ENCODE data around the gene GNGT1. TPM values are rescaled to one million over a fixed set of nuclear protein-coding genes. Genes with fewer than 3 reads are reported as not detected.

The GNGT1 gene
- polyA plus RNA-seq, 4 donors: not detected

DNA sequence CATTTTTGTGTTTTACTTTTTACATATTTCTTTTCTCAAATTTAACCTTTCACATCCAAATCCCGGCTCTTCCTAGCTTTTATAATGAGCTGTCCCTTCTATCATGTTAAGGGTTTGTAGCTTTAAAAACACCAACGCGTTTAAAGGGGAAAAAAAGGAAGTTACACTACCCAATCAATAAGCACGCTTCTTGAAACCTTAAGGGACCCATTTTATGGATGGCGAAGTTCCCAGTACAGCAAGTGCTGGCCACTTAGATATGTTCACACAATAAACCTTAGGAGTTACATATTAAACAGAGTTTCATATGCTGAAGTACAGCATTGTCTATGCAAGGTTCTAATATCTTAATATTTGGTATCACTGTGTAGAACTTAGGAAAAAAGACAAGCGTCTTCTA is 16.9 kb downstream of the GNGT1 start:
- Histone ChIP-seq H3K9me3 (ENCODE audit: control insufficient read depth in 2 of 2, insufficient read depth in 1 of 2, low read depth in 1 of 2, low read length in 1 of 2) (no peaks in the 10 kb centered on the region), H3K4me1 (ENCODE audit: control insufficient read depth in 3 of 3, insufficient read depth in 2 of 3, low read depth in 1 of 3, low read length in 2 of 3) (peaks cover 0 to 3% (median 3%) of the 10 kb centered on the region in 3 donors), H3K27me3 (ENCODE audit: control insufficient read depth in 3 of 3, insufficient read depth in 3 of 3, low read length in 3 of 3) (peaks cover 0 to 7% (median 0%) of the 10 kb centered on the region in 3 donors), H3K4me3 (ENCODE audit: low read depth in 1 of 3, low read length in 3 of 3) (no peak overlapping the region), H3K36me3 (ENCODE audit: control insufficient read depth in 3 of 3, insufficient read depth in 2 of 3, low read depth in 1 of 3, low read length in 3 of 3) (no peaks in the 10 kb centered on the region), H3K27ac (ENCODE audit: low read depth in 1 of 3, low read length in 2 of 3) (peak overlapping the region in 1 of 3 donors; percentile 39)
- no peak for FAIRE-seq
- 43 to 74% (median 68%) methylated on average over 6 of the region's 6 CpGs for WGBS, 3 donors
- no peak for DNase-seq

DNA sequence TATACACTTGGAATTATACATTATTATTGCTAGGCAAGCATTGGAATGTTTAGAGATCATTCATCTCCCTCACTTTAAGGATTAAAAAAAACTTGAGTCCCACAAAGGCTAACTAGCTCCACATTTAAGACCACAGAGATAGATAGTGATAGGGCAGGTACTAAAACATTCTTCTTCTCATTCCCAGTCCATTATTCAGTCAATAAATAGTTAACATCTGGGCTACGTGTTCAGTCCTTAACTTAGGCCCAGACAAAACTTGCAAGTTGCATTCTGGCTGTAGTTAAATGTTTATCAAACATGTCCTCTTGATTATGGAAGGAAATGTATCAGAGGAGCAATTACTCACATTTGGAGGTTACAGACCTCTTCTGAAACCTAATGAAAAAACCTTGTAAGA is 17.6 kb downstream of the GNGT1 start:
- Histone ChIP-seq H3K4me1 (ENCODE audit: control insufficient read depth in 3 of 3, insufficient read depth in 2 of 3, low read depth in 1 of 3, low read length in 2 of 3) (peaks cover 0 to 3% (median 3%) of the 10 kb centered on the region in 3 donors), H3K4me3 (ENCODE audit: low read depth in 1 of 3, low read length in 3 of 3) (no peak overlapping the region), H3K27me3 (ENCODE audit: control insufficient read depth in 3 of 3, insufficient read depth in 3 of 3, low read length in 3 of 3) (peaks cover 0 to 7% (median 0%) of the 10 kb centered on the region in 3 donors), H3K9me3 (ENCODE audit: control insufficient read depth in 2 of 2, insufficient read depth in 1 of 2, low read depth in 1 of 2, low read length in 1 of 2) (no peaks in the 10 kb centered on the region), H3K36me3 (ENCODE audit: control insufficient read depth in 3 of 3, insufficient read depth in 2 of 3, low read depth in 1 of 3, low read length in 3 of 3) (no peaks in the 10 kb centered on the region), H3K27ac (ENCODE audit: low read depth in 1 of 3, low read length in 2 of 3) (no peak overlapping the region)
- no peak for DNase-seq
- FAIRE-seq: no peak
- 24 to 43% (median 36%) methylated on average over 1 of the region's 1 CpG for WGBS, 3 donors

DNA sequence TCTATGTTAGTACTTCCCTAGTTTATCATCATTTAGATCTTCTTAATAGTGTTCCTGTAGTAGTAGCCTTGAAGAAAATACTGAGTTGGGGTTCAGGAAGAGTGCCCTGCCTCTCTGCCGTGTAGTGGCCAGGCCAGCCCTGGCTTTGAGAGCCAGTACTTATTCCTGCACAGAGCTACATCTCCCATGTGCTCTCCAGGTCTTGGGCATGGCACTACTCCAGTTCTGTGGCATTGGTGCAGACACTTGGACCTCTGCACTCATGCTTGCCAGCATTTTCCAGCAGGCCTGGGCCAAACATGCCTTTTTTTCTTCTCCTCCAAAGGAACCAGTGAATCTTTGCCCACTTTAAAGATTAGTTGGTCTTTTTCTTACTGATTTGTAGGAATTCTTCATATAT is 20.4 kb downstream of the GNGT1 start:
- Histone ChIP-seq H3K4me3 (ENCODE audit: low read depth in 1 of 3, low read length in 3 of 3) (no peak overlapping the region), H3K9me3 (ENCODE audit: control insufficient read depth in 2 of 2, insufficient read depth in 1 of 2, low read depth in 1 of 2, low read length in 1 of 2) (no peaks in the 10 kb centered on the region), H3K27me3 (ENCODE audit: control insufficient read depth in 3 of 3, insufficient read depth in 3 of 3, low read length in 3 of 3) (peaks cover 0 to 4% (median 0%) of the 10 kb centered on the region in 3 donors), H3K27ac (ENCODE audit: low read depth in 1 of 3, low read length in 2 of 3) (no peak overlapping the region), H3K36me3 (ENCODE audit: control insufficient read depth in 3 of 3, insufficient read depth in 2 of 3, low read depth in 1 of 3, low read length in 3 of 3) (no peaks in the 10 kb centered on the region), H3K4me1 (ENCODE audit: control insufficient read depth in 3 of 3, insufficient read depth in 2 of 3, low read depth in 1 of 3, low read length in 2 of 3) (peaks cover 0 to under 1% (median 0%) of the 10 kb centered on the region in 3 donors)
- FAIRE-seq: no peak
- WGBS, 3 donors: 68 to 81% (median 77%) methylated on average over 1 of the region's 1 CpG
- DNase-seq: no peak

DNA sequence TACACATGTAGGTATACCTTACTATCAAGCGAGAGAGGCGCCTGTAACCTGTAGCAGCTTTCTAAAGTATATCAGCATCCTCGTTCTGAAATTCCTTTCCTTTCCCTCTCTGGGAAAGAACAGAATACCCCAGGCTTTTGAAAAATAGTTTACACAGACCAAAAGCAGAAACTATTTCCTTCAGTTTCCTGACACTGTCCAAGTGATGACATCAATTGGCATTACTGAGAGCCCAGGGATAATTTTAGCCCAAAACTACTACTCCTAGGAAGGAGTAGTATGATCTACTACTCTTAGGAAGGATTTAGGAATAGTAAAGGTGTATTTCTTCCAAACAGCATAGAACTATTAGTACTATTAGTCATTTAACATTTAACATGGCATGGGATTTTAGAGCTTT is 21.2 kb downstream of the GNGT1 start:
- H3K9me3 ChIP-seq (ENCODE audit: control insufficient read depth in 2 of 2, insufficient read depth in 1 of 2, low read depth in 1 of 2, low read length in 1 of 2): no peaks in the 10 kb centered on the region
- H3K36me3 ChIP-seq (ENCODE audit: control insufficient read depth in 3 of 3, insufficient read depth in 2 of 3, low read depth in 1 of 3, low read length in 3 of 3): no peaks in the 10 kb centered on the region
- DNase-seq: no peak
- no peak overlapping the region for H3K4me3 ChIP-seq (ENCODE audit: low read depth in 1 of 3, low read length in 3 of 3)
- no peaks in the 10 kb centered on the region for H3K4me1 ChIP-seq (ENCODE audit: control insufficient read depth in 3 of 3, insufficient read depth in 2 of 3, low read depth in 1 of 3, low read length in 2 of 3)
- H3K27ac ChIP-seq (ENCODE audit: low read depth in 1 of 3, low read length in 2 of 3): no peak overlapping the region
- FAIRE-seq: no peak
- WGBS, 3 donors: 74 to 81% (median 79%) methylated on average over 3 of the region's 3 CpGs
- no peaks in the 10 kb centered on the region for H3K27me3 ChIP-seq (ENCODE audit: control insufficient read depth in 3 of 3, insufficient read depth in 3 of 3, low read length in 3 of 3)

DNA sequence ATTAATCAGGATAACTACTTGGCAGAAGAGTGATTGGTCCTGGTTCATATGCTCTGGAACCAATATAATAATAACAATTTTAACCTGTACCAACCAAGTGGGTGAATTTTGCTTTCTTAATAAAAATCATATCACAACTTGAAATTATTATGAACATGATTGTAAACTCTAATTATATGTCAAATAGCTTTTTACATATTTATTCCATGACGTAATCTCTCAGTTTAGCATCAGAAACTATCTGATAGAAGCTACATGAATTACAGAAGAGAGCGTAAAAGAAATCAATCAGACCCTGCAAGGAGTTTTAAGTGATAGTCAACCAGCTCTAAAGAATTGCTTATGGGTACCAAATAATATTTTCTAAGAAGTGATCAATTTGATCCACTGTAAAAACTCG is 25.3 kb downstream of the GNGT1 start:
- WGBS, 3 donors: 66 to 71% (median 67%) methylated on average over 3 of the region's 3 CpGs
- no peak overlapping the region for H3K4me3 ChIP-seq (ENCODE audit: low read depth in 1 of 3, low read length in 3 of 3)
- no peak overlapping the region for H3K27ac ChIP-seq (ENCODE audit: low read depth in 1 of 3, low read length in 2 of 3)
- peaks cover 0 to 2% (median 0%) of the 10 kb centered on the region in 3 donors for H3K4me1 ChIP-seq (ENCODE audit: control insufficient read depth in 3 of 3, insufficient read depth in 2 of 3, low read depth in 1 of 3, low read length in 2 of 3)
- H3K27me3 ChIP-seq (ENCODE audit: control insufficient read depth in 3 of 3, insufficient read depth in 3 of 3, low read length in 3 of 3): peaks cover 0 to 2% (median 0%) of the 10 kb centered on the region in 3 donors
- no peaks in the 10 kb centered on the region for H3K9me3 ChIP-seq (ENCODE audit: control insufficient read depth in 2 of 2, insufficient read depth in 1 of 2, low read depth in 1 of 2, low read length in 1 of 2)
- DNase-seq (no peak), FAIRE-seq (no peak)
- no peaks in the 10 kb centered on the region for H3K36me3 ChIP-seq (ENCODE audit: control insufficient read depth in 3 of 3, insufficient read depth in 2 of 3, low read depth in 1 of 3, low read length in 3 of 3)

DNA sequence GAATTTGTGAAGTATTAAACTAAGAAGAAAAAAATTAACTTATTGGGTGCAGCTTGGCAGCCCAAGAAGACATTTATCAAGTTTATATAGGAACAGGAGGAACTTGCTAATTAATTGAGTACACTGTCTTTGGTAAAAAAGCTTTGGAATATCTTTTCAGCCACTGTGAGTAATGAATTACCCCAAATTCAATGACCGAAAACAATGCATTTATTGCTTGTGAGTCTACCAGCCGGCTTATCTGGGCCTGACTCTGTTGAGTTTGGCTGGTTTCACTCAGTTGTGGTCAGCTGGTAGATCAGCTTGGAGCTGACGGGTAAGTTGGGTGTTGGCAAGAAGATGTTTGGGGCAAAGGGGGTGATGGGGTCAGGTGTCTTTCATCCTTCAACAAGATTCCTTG is 26.8 kb downstream of the GNGT1 start:
- FAIRE-seq (no peak), DNase-seq (no peak)
- Histone ChIP-seq H3K36me3 (ENCODE audit: control insufficient read depth in 3 of 3, insufficient read depth in 2 of 3, low read depth in 1 of 3, low read length in 3 of 3) (no peaks in the 10 kb centered on the region), H3K27me3 (ENCODE audit: control insufficient read depth in 3 of 3, insufficient read depth in 3 of 3, low read length in 3 of 3) (peaks cover 0 to 2% (median 0%) of the 10 kb centered on the region in 3 donors), H3K9me3 (ENCODE audit: control insufficient read depth in 2 of 2, insufficient read depth in 1 of 2, low read depth in 1 of 2, low read length in 1 of 2) (no peaks in the 10 kb centered on the region), H3K27ac (ENCODE audit: low read depth in 1 of 3, low read length in 2 of 3) (no peak overlapping the region), H3K4me3 (ENCODE audit: low read depth in 1 of 3, low read length in 3 of 3) (no peak overlapping the region), H3K4me1 (ENCODE audit: control insufficient read depth in 3 of 3, insufficient read depth in 2 of 3, low read depth in 1 of 3, low read length in 2 of 3) (peaks cover 0 to 2% (median 0%) of the 10 kb centered on the region in 3 donors)
- 80 to 88% (median 87%) methylated on average over 3 of the region's 3 CpGs for WGBS, 3 donors

DNA sequence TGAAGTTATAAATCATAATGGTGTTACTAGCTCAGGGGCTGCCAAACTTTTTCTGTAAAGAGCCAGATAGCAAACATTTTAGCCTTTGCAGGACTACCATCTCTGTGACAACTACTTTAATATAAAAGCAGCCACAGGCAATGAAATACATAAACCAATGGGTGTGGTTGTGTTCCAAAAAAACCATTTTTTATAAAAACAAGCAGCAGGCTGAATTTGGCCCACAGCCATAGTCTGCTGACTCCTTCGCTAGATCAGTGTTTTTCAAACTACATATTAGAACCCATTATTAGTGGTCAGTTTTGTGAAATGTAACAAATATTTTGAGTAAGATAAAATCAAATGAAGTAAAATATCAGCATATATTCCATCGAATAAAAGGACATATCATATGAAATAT is 28.7 kb downstream of the GNGT1 start:
- H3K4me1 ChIP-seq (ENCODE audit: control insufficient read depth in 3 of 3, insufficient read depth in 2 of 3, low read depth in 1 of 3, low read length in 2 of 3): peaks cover 0 to 2% (median 0%) of the 10 kb centered on the region in 3 donors
- FAIRE-seq (no peak), DNase-seq (no peak)
- H3K4me3 ChIP-seq (ENCODE audit: low read depth in 1 of 3, low read length in 3 of 3): no peak overlapping the region
- peaks cover 0 to 2% (median 0%) of the 10 kb centered on the region in 3 donors for H3K27me3 ChIP-seq (ENCODE audit: control insufficient read depth in 3 of 3, insufficient read depth in 3 of 3, low read length in 3 of 3)
- H3K9me3 ChIP-seq (ENCODE audit: control insufficient read depth in 2 of 2, insufficient read depth in 1 of 2, low read depth in 1 of 2, low read length in 1 of 2): no peaks in the 10 kb centered on the region
- WGBS, 3 donors: 74 to 81% (median 80%) methylated on average over 2 of the region's 2 CpGs
- no peaks in the 10 kb centered on the region for H3K36me3 ChIP-seq (ENCODE audit: control insufficient read depth in 3 of 3, insufficient read depth in 2 of 3, low read depth in 1 of 3, low read length in 3 of 3)
- H3K27ac ChIP-seq (ENCODE audit: low read depth in 1 of 3, low read length in 2 of 3): no peak overlapping the region

DNA sequence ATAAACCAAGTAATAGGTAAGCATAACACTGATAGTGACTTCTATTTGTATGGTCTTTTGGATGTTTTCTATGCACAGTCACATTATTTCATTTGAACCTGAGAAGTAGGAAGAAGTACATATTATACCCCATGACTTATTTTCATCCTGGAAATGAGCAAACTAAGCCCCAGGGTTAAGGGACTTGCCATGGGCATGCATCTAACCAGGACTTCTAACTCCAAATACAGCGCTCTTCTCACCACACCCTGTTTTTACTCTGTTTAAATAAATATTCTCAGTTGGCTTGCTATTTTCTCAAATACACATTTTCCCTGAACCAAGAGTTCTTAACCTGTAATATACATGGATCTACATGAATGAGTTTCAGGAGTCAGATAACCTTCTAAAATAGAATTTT is 31.5 kb downstream of the GNGT1 start:
- no peak for DNase-seq
- H3K9me3 ChIP-seq (ENCODE audit: control insufficient read depth in 2 of 2, insufficient read depth in 1 of 2, low read depth in 1 of 2, low read length in 1 of 2): no peaks in the 10 kb centered on the region
- FAIRE-seq: no peak
- H3K4me1 ChIP-seq (ENCODE audit: control insufficient read depth in 3 of 3, insufficient read depth in 2 of 3, low read depth in 1 of 3, low read length in 2 of 3): peaks cover 0 to 2% (median 0%) of the 10 kb centered on the region in 3 donors
- no peak overlapping the region for H3K27ac ChIP-seq (ENCODE audit: low read depth in 1 of 3, low read length in 2 of 3)
- WGBS, 3 donors: 86 to 93% (median 86%) methylated on average over 1 of the region's 1 CpG
- no peaks in the 10 kb centered on the region for H3K36me3 ChIP-seq (ENCODE audit: control insufficient read depth in 3 of 3, insufficient read depth in 2 of 3, low read depth in 1 of 3, low read length in 3 of 3)
- H3K27me3 ChIP-seq (ENCODE audit: control insufficient read depth in 3 of 3, insufficient read depth in 3 of 3, low read length in 3 of 3): peaks cover 0 to 2% (median 0%) of the 10 kb centered on the region in 3 donors
- no peak overlapping the region for H3K4me3 ChIP-seq (ENCODE audit: low read depth in 1 of 3, low read length in 3 of 3)

DNA sequence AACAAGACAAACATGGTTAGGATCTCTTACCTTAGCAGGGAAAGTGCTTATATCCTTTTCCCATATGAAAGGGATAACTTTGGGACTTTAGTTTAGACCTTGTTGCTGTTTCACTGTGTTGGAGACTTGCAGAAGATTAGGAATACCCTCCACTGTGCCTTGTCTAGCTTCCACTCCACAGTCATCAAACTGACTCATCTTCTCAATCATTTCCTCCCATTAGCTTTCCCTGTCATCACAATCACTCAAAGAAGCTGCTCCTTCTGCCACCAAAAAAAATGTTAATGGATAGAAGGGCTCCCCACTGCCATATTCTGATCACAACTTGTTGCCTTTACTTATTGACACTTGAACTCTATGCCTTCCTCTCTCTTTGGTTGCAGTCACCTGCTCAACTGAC is 31.9 kb downstream of the GNGT1 start:
- H3K4me3 ChIP-seq (ENCODE audit: low read depth in 1 of 3, low read length in 3 of 3): no peak overlapping the region
- peaks cover 0 to 2% (median 0%) of the 10 kb centered on the region in 3 donors for H3K4me1 ChIP-seq (ENCODE audit: control insufficient read depth in 3 of 3, insufficient read depth in 2 of 3, low read depth in 1 of 3, low read length in 2 of 3)
- FAIRE-seq: no peak
- no peaks in the 10 kb centered on the region for H3K9me3 ChIP-seq (ENCODE audit: control insufficient read depth in 2 of 2, insufficient read depth in 1 of 2, low read depth in 1 of 2, low read length in 1 of 2)
- H3K36me3 ChIP-seq (ENCODE audit: control insufficient read depth in 3 of 3, insufficient read depth in 2 of 3, low read depth in 1 of 3, low read length in 3 of 3): no peaks in the 10 kb centered on the region
- no peak overlapping the region for H3K27ac ChIP-seq (ENCODE audit: low read depth in 1 of 3, low read length in 2 of 3)
- DNase-seq: no peak
- H3K27me3 ChIP-seq (ENCODE audit: control insufficient read depth in 3 of 3, insufficient read depth in 3 of 3, low read length in 3 of 3): no peaks in the 10 kb centered on the region
